H1 (cell line): Measurements from ENCODE around the gene SLC35B2. TPM values are rescaled to one million over a fixed set of nuclear protein-coding genes. Genes with fewer than 3 reads are reported as not detected.

Experiments
- CTCF ChIA-PET: fragments of 300-600 bp; sonication (Branson Sonifier 250); formaldehyde crosslinking; loops from one replicate; lab custom pipeline; 2021; ENCODE audit not compliant: partially characterized antibody; lab: Charles Lee
- POLR2A ChIA-PET: fragments of 300-600 bp; sonication (Branson Sonifier 250); formaldehyde crosslinking; loops from one replicate; lab custom pipeline; 2021; ENCODE audit warnings: inconsistent platforms; ENCODE audit not compliant: partially characterized antibody; lab: Charles Lee
- DNase-seq, 2 experiments: peaks; one replicate each; pipeline versions ENCODE4 v3.0.0 to v3.0.0-alpha.2; 2010 to 2022; ENCODE audit warnings: low spot score in 2 of 2, low read depth in 1 of 2, mixed read lengths in 1 of 2
- FAIRE-seq: peaks from 2 replicates; lab custom pipeline; 2011; peaks lifted over from hg19 to GRCh38; lab: Jason Lieb, UNC
- H2AFZ ChIP-seq: 2 replicates; pipeline ENCODE4 v1.8.1; 2012; ENCODE audit warnings: low read length, inconsistent platforms
- H2AK5ac ChIP-seq: 2 replicates; pipeline ENCODE4 v1.6.1; 2013; ENCODE audit warnings: low read depth, low read length
- H2BK120ac ChIP-seq: replicated peaks from 2 replicates; pipeline ENCODE3; 2013; ENCODE audit warnings: low read depth, low read length, inconsistent platforms
- H2BK12ac ChIP-seq: 2 replicates; pipeline ENCODE4 v1.6.1; 2013; ENCODE audit warnings: low read depth, low read length
- H2BK15ac ChIP-seq: 2 replicates; pipeline ENCODE4 v1.6.1; 2013; ENCODE audit warnings: low read length
- H2BK20ac ChIP-seq: 2 replicates; pipeline ENCODE4 v1.6.1; 2013; ENCODE audit warnings: low read length
- H2BK5ac ChIP-seq: 2 replicates; pipeline ENCODE4 v1.6.1; 2013; ENCODE audit warnings: low read depth, low read length
- H3K14ac ChIP-seq: 2 replicates; pipeline ENCODE4 v1.6.1; 2013; ENCODE audit warnings: inconsistent platforms; ENCODE audit not compliant: insufficient read length
- H3K18ac ChIP-seq: 2 replicates; pipeline ENCODE4 v1.6.1; 2013; ENCODE audit warnings: low read length; ENCODE audit errors: extremely low read depth
- H3K23ac ChIP-seq: 2 replicates; pipeline ENCODE4 v1.6.1; 2013; ENCODE audit warnings: inconsistent platforms; ENCODE audit not compliant: insufficient read length
- H3K23me2 ChIP-seq: 2 replicates; pipeline ENCODE4 v1.6.1; 2013; ENCODE audit warnings: low read depth, low read length
- H3K27ac ChIP-seq: 2 replicates; pipeline ENCODE4 v1.6.1; 2011; ENCODE audit warnings: low read depth, low read length, inconsistent platforms
- H3K27me3 ChIP-seq, 4 experiments: replicated peaks in 1 of 4; 1 replicate in 1 of 4; 2 replicates in 3 of 4; pipeline versions ENCODE4 v1.6.1 to v1.8.1; 2011 to 2013; ENCODE audit warnings: low read length in 3 of 4, mild to moderate bottlenecking in 3 of 4, inconsistent platforms in 2 of 4, mixed read lengths in 2 of 4, moderate library complexity in 1 of 4; ENCODE audit not compliant: control insufficient read depth in 3 of 4, insufficient read depth in 3 of 4; ENCODE audit errors: extremely low read depth in 1 of 4
- H3K36me3 ChIP-seq, 4 experiments: 2 replicates each; pipeline versions ENCODE4 v1.6.1 to v1.8.1; 2011 to 2013; ENCODE audit warnings: mild to moderate bottlenecking in 4 of 4, low read length in 3 of 4, moderate library complexity in 2 of 4, control low read depth in 1 of 4, inconsistent platforms in 1 of 4; ENCODE audit not compliant: insufficient read depth in 4 of 4, control insufficient read depth in 2 of 4
- H3K4ac ChIP-seq: replicated peaks from 2 replicates; pipeline ENCODE3; 2013; ENCODE audit warnings: low read length, low read depth, mixed read lengths, inconsistent platforms; ENCODE audit not compliant: insufficient read length
- H3K4me1 ChIP-seq, 4 experiments: replicated peaks in 1 of 4; 1 replicate in 1 of 4; 2 replicates in 3 of 4; pipeline versions ENCODE4 v1.6.1 to v1.8.1; 2011 to 2013; ENCODE audit warnings: low read length in 3 of 4, inconsistent platforms in 2 of 4, mixed read lengths in 1 of 4; ENCODE audit not compliant: insufficient read depth in 4 of 4, control insufficient read depth in 3 of 4
- H3K4me2 ChIP-seq, 2 experiments: 2 replicates each; pipeline versions ENCODE4 v1.6.1 to v1.8.1; 2011 to 2013; ENCODE audit warnings: low read depth in 2 of 2, low read length in 2 of 2, control low read depth in 1 of 2, inconsistent platforms in 1 of 2, mild to moderate bottlenecking in 1 of 2; ENCODE audit not compliant: insufficient read depth in 1 of 2
- H3K4me3 ChIP-seq, 4 experiments: fragments of 200-600, 300-600 bp in 1 of 4; sonication (generic), shearing (Covaris generic), sonication (Bioruptor Twin) in 1 of 4; 2 replicates each; pipeline versions ENCODE4 v1.5.1 to v1.8.1; 2011 to 2016; ENCODE audit warnings: low read length in 4 of 4, low read depth in 3 of 4, control low read depth in 2 of 4, inconsistent platforms in 2 of 4, mild to moderate bottlenecking in 2 of 4, mixed read lengths in 1 of 4, moderate library complexity in 1 of 4; ENCODE audit not compliant: insufficient read depth in 2 of 4; ENCODE audit errors: extremely low read depth in 1 of 4
- H3K56ac ChIP-seq: replicated peaks from 2 replicates; pipeline ENCODE3; 2013; ENCODE audit warnings: low read depth, mild to moderate bottlenecking, mixed read lengths, low read length, inconsistent platforms; ENCODE audit not compliant: insufficient read length
- H3K79me1 ChIP-seq: 2 replicates; pipeline ENCODE4 v1.6.1; 2013; ENCODE audit warnings: low read depth, low read length, control low read depth
- H3K79me2 ChIP-seq, 2 experiments: 2 replicates each; pipeline versions ENCODE4 v1.6.1 to v1.8.1; 2012 to 2013; ENCODE audit warnings: low read length in 2 of 2, mild to moderate bottlenecking in 2 of 2, inconsistent platforms in 1 of 2; ENCODE audit not compliant: insufficient read depth in 2 of 2, control insufficient read depth in 1 of 2
- H3K9ac ChIP-seq, 4 experiments: replicated peaks in 1 of 4; 1 replicate in 1 of 4; 2 replicates in 3 of 4; pipeline versions ENCODE4 v1.6.1 to v1.8.1; 2011 to 2013; ENCODE audit warnings: low read depth in 3 of 4, low read length in 3 of 4, control low read depth in 2 of 4, mild to moderate bottlenecking in 2 of 4, moderate library complexity in 2 of 4, inconsistent platforms in 1 of 4; ENCODE audit errors: extremely low read depth in 1 of 4
- H3K9me3 ChIP-seq, 2 experiments: 2 replicates each; pipeline versions ENCODE4 v1.6.1 to v1.8.1; 2012 to 2013; ENCODE audit warnings: mild to moderate bottlenecking in 2 of 2, moderate library complexity in 2 of 2, control low read depth in 1 of 2, inconsistent platforms in 1 of 2, low read depth in 1 of 2, low read length in 1 of 2, mixed read lengths in 1 of 2; ENCODE audit not compliant: insufficient read depth in 2 of 2
- H4K20me1 ChIP-seq, 2 experiments: replicated peaks in 1 of 2; 2 replicates each; pipeline versions ENCODE3 to v1.8.1; 2011 to 2013; ENCODE audit warnings: inconsistent platforms in 2 of 2, low read length in 2 of 2, mild to moderate bottlenecking in 1 of 2; ENCODE audit not compliant: insufficient read depth in 2 of 2, control insufficient read depth in 1 of 2
- H4K5ac ChIP-seq: 2 replicates; pipeline ENCODE4 v1.6.1; 2013; ENCODE audit warnings: low read length, low read depth, mixed read lengths, inconsistent platforms; ENCODE audit not compliant: insufficient read length
- H4K8ac ChIP-seq: 2 replicates; pipeline ENCODE4 v1.8.0; 2013; ENCODE audit warnings: mild to moderate bottlenecking, moderate library complexity, low read length, inconsistent platforms; ENCODE audit not compliant: insufficient read depth; ENCODE audit errors: extremely low read depth
- H4K91ac ChIP-seq: replicated peaks from 2 replicates; pipeline ENCODE3; 2013; ENCODE audit warnings: low read length, mixed read lengths, inconsistent platforms; ENCODE audit not compliant: insufficient read length
- CBX8 ChIP-seq: fragments of 300-800, 300-1000 bp; sonication (generic); IDR thresholded peaks from 2 replicates; pipeline ENCODE4 v1.7.1; 2016; ENCODE audit warnings: low read depth, low read length, borderline replicate concordance
- KDM4A ChIP-seq: IDR thresholded peaks from one replicate; pipeline ENCODE4 v1.7.1; 2012; ENCODE audit warnings: low read depth, mild to moderate bottlenecking, moderate library complexity, low read length, inconsistent platforms; ENCODE audit not compliant: severe bottlenecking
- MAFK ChIP-seq: IDR thresholded peaks from 2 replicates; pipeline ENCODE4 v1.6.1; 2012; ENCODE audit warnings: low read depth, mild to moderate bottlenecking, improper control_type of control experiment, low read length
- NANOG ChIP-seq: IDR thresholded peaks from 2 replicates; pipeline ENCODE4 v1.6.1; 2011; ENCODE audit warnings: low read length, low read depth, mild to moderate bottlenecking, inconsistent platforms; ENCODE audit not compliant: insufficient read depth, poor library complexity, severe bottlenecking
- RFX5 ChIP-seq: IDR thresholded peaks from 2 replicates; pipeline ENCODE4 v1.6.1; 2011; ENCODE audit warnings: low read depth, low read length, improper control_type of control experiment, borderline replicate concordance
- SIN3A ChIP-seq, 2 experiments: IDR thresholded peaks in 1 of 2; conservative IDR thresholded peaks in 1 of 2; 2 replicates each; pipeline ENCODE4 v1.6.1; 2011 to 2012; ENCODE audit warnings: low read length in 2 of 2, improper control_type of control experiment in 1 of 2, low read depth in 1 of 2, mild to moderate bottlenecking in 1 of 2
- SP2 ChIP-seq: IDR thresholded peaks from 2 replicates; pipeline ENCODE4 v1.6.1; 2012; ENCODE audit warnings: mild to moderate bottlenecking, low read length, inconsistent platforms
- USF2 ChIP-seq: IDR thresholded peaks from 2 replicates; pipeline ENCODE4 v1.6.1; 2011; ENCODE audit warnings: low read length, improper control_type of control experiment
- YY1 ChIP-seq: IDR thresholded peaks from 2 replicates; pipeline ENCODE4 v1.6.1; 2011; ENCODE audit warnings: low read depth, mild to moderate bottlenecking, low read length
- WGBS, 2 experiments: shearing (Covaris generic) in 1 of 2; methylation state at CpG; one replicate each; pipeline versions ENCODE4 v1.1.6 to v1.1.7; 2013 to 2015; ENCODE audit warnings: low lambda C conversion rate in 2 of 2, mixed read lengths in 2 of 2, inconsistent platforms in 1 of 2, low coverage in 1 of 2, missing lambda C conversion rate in 1 of 2; ENCODE audit not compliant: insufficient replicate concordance in 2 of 2, insufficient coverage in 1 of 2, insufficient read length in 1 of 2; ENCODE audit errors: extremely low coverage in 1 of 2, missing lambda C conversion rate in 1 of 2; 5-methylcytosine and 5-hydroxymethylcytosine counted together
- polyA plus RNA-seq, 7 experiments: library from polyadenylated mRNA; depleted of rRNA in 3 of 7; stranded (reverse) in 5 of 7; unstranded in 2 of 7; fragments of >200 nt in 5 of 7; fragments of 200-250 nt in 2 of 7; gene quantifications; 1 replicate in 5 of 7; 2 replicates in 1 of 7; 4 replicates in 1 of 7; pipeline versions ENCODE4 v1.2.1 to v1.2.3, GENCODE V29; 2011 to 2013; ENCODE audit warnings: missing spikeins in 2 of 7, mixed read lengths in 2 of 7
- total RNA-seq: library from RNA; stranded (reverse); fragmentation: NEBNext Ultra II Directional; extraction: Animal tissue kit (Norgen Biotek cat#: 25700); gene quantifications from 2 replicates; pipeline ENCODE4 v1.2.1, GENCODE V29; 2021

Gene SLC35B2
- total and polyA plus RNA-seq, 2 of the 8 experiments (the other 6 are each of a cell fraction or from before 2014, with no cell fraction given): 29.5 to 65.0 TPM

GRCh38 chr6:44304282-44305199 is 47.2 kb upstream of the SLC35B2 start:
- POLR2A ChIA-PET: interaction anchor here (0.6 to 6.9 kb wide), 15 partner anchors 7 to 58 kb away, joined by 3 to 81 read pairs (median 5); partner anchors contain the start of genes AARS2, HSP90AB1 and SLC35B2
- H3K9me3 ChIP-seq: no peaks in the 10 kb centered on the region
- no peak overlapping the region for H4K8ac ChIP-seq
- 86% methylated on average over 24 of the region's 25 CpGs; no CpG with 5 or more reads in 1 of the 2 experiments for WGBS, 2 experiments
- no peak overlapping the region for H3K4ac ChIP-seq
- no peak for FAIRE-seq
- peaks cover 2 to 4% of the 10 kb centered on the region in 2 experiments for H4K20me1 ChIP-seq
- peaks cover 25 to 72% (median 56%) of the 10 kb centered on the region in 4 experiments for H3K36me3 ChIP-seq
- CTCF ChIA-PET: interaction anchor here (0.5 to 13.9 kb wide), 26 partner anchors 6 to 1552 kb away, joined by 3 to 330 read pairs (median 6); partner anchors contain the start of genes AARS2, HSP90AB1, NFKBIE and SPATS1
- DNase-seq: peak in 1 of 2 experiments; percentile 80
- H3K4me1 ChIP-seq: peaks cover 0 to 4% (median 0%) of the 10 kb centered on the region in 4 experiments; a peak in 1 of 7 replicates
- no peak overlapping the region for H2BK120ac ChIP-seq
- 0 out of 2 replicates have a peak overlapping the region, but pooled peaks have one; percentile 10 for H2BK5ac ChIP-seq
- H4K91ac ChIP-seq: no peak overlapping the region
- no peak overlapping the region for H3K14ac ChIP-seq
- H2BK12ac ChIP-seq: peak overlapping the region; percentile 50; the same call in 1 of the 2 replicates
- no peaks in the 10 kb centered on the region for H3K27me3 ChIP-seq
- no peak overlapping the region for H3K27ac ChIP-seq
- no peaks in the 10 kb centered on the region for H3K79me2 ChIP-seq
- no peak overlapping the region for H4K5ac ChIP-seq
- H3K18ac ChIP-seq: no peak overlapping the region
- no peak overlapping the region for H2BK20ac ChIP-seq
- H3K23me2 ChIP-seq: no peaks in the 10 kb centered on the region
- no peak overlapping the region for H3K23ac ChIP-seq
- H2AFZ ChIP-seq: no peak overlapping the region
- H3K9ac ChIP-seq: no peak overlapping the region
- no peak overlapping the region for H3K4me2 ChIP-seq
- no peak overlapping the region for H3K4me3 ChIP-seq
- no peaks in the 10 kb centered on the region for H3K79me1 ChIP-seq
- no peak overlapping the region; the same call in 1 of the 2 replicates for H2AK5ac ChIP-seq
- H2BK15ac ChIP-seq: no peak overlapping the region
- no peak overlapping the region for H3K56ac ChIP-seq
- TF ChIP-seq USF2: no peak
- no peak for TF ChIP-seq NANOG
- TF ChIP-seq SIN3A (conservative IDR thresholded peaks at IDR 0.05 in 1 of 2, IDR thresholded peaks at IDR 0.05 in 1 of 2; ENCODE audit: low read depth in 1 of 2, low read length in 2 of 2): 0 out of 4 replicates have a peak, but pooled peaks of 1 of the 2 experiments have one; percentile 33
- TF ChIP-seq KDM4A: no peak
- TF ChIP-seq YY1: peak; percentile 91
- TF ChIP-seq RFX5: no peak
- TF ChIP-seq MAFK: peak; percentile 42; the same call in 1 of the 2 replicates
- TF ChIP-seq CBX8: no peak
- TF ChIP-seq SP2: no peak
